ENCODE data around the gene TAPT1.

DNA sequence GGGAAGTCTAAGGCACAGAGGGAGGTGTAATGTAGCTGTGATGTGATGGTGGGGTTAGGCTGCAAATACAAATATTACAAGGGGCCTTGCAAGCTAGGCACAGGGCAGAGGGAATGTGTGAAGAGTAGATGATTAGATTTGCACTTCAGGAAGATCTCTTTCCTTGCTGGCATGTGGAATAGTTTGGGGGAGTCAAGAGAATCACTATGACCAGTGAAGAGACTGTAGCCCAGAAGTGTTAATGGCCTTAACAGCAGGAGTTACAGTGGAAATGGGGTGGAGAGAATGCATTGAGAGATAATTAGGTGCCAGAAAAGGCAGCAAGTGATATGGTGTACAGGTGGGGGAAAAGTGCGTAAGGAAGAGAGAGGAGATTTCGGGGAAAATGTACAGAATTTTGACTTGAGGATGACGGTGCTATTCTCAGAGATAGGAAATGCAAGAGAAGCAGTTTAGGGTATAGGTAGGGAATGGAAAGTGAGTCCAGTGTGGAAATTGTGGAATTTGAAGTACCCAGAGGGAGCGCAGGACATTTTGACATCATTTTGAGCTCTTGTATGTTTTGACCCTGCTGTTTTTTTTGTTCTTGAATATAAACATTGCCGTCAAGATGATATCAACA lies 10.2 kb upstream of the TAPT1 start:
- no peak for TF ChIP-seq POLR2A (IDR thresholded peaks at IDR 0.05)
- TF ChIP-seq, protein P1, sequence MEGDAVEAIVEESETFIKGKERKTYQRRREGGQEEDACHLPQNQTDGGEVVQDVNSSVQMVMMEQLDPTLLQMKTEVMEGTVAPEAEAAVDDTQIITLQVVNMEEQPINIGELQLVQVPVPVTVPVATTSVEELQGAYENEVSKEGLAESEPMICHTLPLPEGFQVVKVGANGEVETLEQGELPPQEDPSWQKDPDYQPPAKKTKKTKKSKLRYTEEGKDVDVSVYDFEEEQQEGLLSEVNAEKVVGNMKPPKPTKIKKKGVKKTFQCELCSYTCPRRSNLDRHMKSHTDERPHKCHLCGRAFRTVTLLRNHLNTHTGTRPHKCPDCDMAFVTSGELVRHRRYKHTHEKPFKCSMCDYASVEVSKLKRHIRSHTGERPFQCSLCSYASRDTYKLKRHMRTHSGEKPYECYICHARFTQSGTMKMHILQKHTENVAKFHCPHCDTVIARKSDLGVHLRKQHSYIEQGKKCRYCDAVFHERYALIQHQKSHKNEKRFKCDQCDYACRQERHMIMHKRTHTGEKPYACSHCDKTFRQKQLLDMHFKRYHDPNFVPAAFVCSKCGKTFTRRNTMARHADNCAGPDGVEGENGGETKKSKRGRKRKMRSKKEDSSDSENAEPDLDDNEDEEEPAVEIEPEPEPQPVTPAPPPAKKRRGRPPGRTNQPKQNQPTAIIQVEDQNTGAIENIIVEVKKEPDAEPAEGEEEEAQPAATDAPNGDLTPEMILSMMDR (IDR thresholded peaks at IDR 0.05), result no peak
- no peak for TF ChIP-seq POLR2AphosphoS5 (IDR thresholded peaks at IDR 0.05)
